Eye (tissue), 1 donor: ENCODE results near the gene BRICD5.
A peak's percentile ranks its signal among the peaks of the same experiment; 100 is the strongest.

Source experiments
- DNase-seq: peaks from one replicate; pipeline ENCODE4 v3.0.0-alpha.2; 2015

BRICD5 gene

DNA sequence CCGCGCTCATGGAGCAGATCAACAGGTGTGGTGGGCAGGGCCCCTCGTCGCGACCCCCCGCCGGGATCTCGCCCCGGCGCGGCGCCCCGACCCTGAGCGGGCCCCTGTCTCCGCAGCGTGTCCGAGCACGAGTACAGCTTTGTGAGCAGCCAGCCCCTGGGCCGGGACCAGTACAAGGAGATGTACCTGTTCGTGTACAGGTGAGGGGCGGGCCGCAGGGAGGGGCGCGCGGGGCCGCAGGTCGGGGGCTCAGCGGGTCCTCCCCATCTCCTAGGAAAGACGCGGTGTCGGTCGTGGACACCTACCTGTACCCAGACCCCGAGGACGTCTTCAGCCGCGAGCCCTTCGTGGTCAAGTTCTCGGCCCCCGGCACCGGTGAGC lies 26.4 kb upstream of the BRICD5 start:
- DNase-seq, result no peak

DNA sequence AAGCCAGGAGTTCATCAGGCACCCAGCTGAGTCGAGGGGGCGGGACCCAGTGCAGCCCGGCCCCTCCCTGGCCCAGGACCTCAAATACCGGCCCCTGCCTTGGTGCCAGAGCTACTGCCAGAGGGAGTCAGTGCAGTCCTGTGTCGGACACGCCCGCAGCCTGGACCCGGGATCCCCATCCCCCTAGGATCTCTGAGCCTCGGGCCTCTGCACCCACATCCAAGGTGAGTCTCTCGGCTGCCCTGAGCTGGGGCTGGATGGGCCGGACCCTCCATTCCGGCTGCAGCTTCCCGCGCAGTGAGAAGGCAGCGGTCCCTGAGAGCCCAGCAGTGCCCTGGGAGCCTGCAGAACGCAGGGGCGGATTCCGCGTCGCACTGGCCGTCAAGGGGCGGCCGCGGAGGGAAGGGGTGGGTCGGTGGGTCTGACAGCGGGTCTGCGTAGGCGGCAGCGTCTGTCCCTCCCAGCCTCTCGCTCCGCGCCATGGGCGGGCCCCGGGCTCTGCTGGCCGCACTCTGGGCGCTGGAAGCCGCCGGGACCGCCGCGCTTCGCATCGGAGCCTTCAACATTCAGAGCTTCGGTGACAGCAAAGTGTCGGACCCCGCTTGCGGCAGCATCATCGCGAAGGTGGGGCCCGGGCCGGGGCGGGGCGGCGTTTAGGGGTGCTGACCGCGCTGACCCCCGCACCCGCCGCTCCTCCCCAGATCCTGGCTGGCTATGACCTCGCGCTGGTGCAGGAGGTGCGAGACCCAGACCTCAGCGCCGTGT lies 25.9 kb upstream of the BRICD5 start, which contains the start of gene DNASE1L2:
Gene DNASE1L2, plus strand, starts transcription at position 108 of the 765 bp plus-strand sequence. Its CDS starts 373 bp downstream, at position 481.
- DNase-seq, result peak; percentile 66

DNA sequence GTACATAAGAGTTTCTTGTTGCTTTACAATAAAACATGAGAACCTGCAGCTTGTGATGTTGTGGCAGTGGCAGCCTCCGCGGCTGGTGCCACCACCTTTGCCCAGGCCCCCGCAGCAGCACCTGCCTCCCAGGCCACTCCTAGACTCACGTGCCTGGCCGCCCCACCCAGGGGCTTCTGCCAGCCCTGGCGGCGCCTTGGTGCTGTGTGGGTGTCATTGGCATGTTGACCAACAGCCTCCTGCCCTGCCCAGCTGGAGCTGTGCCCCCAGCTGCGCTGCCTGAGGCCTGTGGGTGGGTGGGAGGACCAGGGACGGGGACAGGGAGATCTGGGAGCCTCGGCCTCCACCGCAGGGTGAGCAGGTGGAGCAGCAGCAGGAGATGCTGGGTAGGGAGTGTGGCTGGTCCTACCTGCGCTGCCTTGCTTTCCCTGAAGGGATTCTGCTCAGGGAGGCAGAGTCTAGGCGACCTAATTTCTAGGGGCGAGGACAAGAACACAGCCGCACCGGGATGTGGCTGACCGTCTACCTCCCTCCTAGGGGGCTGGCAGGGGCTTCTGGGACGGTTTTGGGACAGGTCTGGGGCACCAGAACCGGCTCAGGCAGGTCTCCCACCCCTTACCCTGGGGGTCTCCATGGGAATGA lies 25.2 kb upstream of the BRICD5 start:
- DNase-seq, result no peak

DNA sequence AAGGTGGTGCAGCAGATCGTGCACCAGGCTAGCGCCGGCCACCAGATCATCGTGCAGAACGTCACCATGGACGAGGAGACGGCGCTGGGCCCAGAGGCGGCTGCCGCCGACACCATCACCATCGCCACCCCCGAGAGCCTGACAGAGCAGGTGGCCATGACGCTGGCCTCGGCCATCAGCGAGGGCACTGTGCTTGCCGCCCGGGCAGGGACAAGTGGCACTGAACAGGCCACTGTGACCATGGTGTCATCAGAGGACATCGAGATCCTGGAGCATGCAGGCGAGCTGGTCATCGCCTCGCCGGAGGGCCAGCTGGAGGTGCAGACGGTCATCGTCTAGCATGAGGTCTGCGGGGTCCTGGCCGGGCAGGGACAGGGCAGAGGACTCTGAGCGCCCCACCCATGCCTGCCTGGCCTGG lies 24.6 kb upstream of the BRICD5 start:
- DNase-seq, result no peak

DNA sequence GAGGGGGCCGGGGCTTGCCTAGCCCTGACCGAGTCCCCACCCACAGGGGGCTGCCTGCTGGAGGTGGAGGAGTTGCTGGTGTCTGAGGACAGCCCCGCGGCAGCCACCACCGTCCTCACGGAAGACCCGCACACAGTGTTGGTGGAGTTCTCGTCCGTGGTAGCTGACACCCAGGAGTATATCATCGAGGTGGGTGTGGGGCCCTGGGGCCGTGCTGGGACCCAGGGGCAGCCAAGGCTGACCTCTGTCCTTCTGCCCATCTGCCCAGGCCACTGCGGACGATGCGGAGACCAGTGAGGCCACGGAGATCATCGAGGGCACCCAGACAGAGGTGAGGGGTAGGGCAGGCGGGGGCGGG lies 24.1 kb upstream of the BRICD5 start:
- no peak for DNase-seq

DNA sequence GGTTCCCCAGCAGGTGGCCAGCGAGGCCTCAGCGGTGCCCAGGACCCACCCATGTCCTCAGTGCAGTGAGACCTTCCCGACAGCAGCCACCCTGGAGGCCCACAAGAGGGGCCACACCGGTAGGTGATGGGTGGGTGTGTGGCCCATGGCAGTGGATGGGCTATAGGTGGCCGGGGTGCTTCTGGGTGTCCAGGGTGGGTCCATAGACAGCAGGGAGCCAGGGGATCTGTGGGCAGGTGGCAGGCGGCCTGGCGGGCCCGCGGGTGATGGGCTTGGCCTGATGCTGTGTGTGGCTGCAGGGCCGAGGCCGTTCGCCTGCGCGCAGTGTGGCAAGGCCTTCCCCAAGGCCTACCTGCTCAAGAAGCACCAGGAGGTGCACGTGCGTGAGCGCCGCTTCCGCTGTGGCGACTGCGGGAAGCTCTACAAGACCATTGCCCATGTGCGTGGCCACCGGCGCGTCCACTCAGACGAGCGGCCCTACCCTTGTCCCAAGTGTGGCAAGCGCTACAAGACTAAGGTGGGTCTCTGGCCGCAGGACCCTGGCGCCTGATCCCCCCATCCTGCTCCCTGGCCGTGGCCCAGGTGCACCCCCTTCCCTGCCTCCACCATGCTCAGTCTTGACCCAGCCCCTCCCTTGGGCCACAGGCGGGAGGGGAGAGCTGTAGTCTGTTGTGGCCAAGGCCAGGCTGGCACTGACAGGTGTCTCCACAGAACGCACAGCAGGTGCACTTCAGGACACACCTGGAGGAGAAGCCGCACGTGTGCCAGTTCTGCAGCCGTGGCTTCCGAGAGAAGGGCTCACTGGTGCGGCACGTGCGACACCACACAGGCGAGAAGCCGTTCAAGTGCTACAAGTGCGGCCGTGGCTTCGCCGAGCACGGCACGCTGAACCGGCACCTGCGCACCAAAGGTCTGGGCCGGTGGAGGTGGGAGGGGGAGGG lies 23.5 kb upstream of the BRICD5 start:
- no peak for DNase-seq

DNA sequence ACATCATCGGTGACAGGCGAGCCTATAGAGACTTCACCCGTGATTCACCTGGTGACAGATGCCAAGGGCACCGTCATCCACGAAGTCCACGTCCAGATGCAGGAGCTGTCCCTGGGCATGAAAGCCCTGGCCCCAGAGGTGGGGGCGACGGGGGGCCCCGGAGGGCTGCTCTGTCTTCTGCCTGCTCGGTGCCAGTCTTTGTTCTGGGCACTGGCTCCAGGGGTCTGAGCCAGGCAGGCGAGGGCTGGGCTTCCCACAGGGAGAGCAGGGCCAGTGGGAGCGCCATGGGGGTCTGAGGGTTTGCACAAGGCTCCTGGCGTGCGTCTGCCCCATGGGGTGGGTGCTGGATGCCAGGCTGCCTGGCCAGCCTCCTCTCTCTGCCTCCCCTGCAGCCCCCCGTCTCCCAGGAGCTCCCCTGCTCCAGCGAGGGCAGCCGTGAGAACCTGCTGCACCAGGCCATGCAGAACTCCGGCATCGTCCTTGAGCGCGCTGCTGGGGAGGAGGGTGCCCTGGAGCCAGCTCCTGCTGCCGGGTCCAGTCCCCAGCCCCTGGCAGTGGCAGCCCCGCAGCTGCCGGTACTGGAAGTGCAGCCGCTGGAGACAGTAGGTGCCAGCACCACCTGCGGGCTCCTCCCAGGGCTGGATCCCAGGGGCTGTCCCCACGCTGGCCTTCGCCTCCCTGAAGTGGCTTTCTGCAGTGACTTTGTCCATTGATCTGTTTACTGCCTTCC lies 22.5 kb upstream of the BRICD5 start:
- no peak for DNase-seq

DNA sequence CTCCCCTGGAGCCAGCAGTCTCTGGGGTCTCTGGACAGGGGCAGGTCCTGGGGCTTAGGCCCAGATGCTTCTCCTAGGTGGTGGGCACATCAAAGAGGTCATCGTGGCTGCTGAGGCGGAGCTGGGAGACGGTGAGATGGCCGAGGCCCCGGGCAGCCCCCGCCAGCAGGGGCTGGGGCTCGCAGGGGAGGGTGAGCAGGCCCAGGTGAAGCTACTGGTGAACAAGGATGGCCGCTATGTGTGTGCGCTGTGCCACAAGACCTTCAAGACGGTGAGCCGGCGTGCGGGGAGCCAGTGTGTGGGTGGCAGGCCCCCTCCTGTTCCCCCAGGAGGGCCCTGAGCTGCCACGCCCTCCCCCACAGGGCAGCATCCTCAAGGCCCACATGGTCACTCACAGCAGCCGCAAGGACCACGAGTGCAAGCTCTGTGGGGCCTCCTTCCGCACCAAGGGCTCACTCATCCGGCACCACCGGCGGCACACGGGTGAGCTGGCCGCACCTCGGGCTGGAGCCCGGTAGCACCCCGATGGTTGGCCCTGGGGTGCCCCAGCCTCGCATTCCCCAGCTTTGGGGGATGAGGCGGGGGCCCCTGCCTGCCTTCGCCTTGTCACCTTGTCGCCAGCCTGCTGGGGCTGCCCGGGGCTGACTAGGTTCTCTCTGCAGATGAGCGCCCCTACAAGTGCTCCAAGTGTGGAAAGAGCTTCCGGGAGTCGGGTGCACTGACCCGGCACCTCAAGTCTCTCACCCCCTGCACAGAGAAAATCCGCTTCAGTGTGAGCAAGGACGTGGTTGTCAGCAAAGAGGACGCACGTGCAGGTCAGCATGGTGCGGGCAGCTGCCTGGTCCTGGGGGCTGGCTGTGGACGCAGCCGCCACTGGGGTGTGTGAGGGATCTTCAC lies 21.7 kb upstream of the BRICD5 start:
- DNase-seq, result no peak

DNA sequence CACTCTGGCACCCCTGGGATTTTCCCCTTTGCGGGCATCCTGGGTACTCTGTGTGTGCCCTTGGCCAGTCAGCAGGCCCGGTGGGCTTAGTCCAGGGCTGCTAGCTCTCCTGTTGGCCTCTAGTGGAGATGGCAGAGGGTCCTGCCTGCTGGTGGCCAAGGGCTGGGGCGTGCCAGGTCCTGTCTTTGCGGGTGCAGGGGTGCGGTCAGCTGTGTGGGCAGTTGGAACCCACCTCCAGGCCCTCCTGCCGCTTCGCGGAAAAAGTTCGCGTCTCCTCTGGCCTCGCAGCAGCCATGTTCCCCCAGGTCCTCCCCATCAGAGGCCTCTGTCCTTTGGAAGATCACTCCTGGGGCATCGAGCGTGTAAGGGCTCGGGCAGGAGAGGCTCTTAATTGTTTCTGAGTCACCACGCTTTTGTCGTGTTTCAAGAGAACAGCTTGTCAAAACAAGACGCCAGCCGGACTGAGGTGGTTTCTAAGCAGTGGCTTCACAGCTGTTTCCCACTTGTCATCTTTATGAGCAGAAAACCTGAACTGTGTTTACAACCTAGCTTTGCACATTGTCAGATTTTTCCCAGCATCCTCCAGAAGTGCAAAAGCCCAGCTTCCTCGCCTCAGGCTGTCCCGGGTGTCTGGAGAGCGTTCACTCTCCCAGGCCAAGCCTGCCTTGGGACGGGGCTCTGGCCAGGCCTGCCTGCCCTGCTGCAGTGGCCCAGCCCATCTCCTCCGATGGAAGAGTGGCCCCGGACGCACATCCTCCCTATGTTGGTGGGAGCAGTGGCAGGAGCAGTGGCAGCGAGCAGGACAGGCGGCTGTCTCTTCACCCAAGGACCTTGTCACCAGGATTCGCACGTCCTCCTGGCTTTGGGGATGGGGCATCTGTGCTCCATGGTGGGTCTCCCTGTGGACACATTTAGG lies 20.6 kb upstream of the BRICD5 start:
- DNase-seq, result no peak

DNA sequence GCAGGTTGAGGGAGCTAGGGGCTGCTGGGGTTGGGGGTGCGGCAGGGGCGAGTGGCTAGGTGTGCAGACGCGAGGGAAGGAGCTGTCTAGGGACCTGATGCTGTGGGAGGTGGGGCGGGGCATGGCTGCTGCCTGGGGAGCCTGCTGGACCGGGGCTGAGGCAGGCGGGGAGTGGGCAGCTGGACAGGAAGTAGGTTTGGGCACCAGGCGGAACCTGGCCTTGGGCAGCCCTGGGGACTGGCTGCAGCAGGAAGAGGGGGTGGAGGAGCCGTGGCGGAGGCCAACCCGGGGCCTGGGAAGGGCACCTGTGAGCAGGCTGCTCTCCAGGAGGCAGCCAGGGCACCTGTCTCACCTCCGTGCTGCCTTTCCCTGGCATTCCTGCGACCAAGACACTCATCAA lies 19.7 kb upstream of the BRICD5 start:
- no peak for DNase-seq

DNA sequence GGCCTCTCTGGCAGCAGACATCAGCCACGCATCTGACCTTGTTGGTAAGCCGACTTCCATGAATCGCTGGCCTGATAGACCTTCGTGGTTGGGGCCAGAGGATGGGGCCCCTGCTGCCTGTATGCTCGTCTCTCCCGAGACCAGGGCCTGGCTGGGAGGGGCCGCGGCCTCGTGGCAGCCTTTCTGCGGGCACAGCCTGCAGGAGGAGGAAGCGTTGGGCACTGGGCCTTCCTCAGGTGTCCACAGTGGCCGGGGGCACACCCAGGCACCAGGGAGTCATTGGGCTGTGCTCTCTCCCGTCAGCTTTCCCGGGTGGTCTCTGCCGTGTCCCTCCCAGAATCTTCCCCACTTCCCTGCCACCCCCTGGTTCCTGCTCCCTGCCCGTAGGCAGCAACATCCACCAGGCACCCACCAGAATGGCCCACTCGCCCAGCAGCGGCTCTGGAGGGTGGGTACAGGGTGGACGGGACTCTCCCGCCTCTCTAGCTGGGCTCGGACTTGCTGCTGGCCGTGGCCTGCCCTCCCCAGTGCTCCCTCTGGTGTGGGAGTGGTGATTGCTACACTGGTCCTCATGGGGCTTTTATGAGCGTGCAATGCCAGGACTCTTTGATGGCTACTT lies 19.1 kb upstream of the BRICD5 start:
- no peak for DNase-seq

DNA sequence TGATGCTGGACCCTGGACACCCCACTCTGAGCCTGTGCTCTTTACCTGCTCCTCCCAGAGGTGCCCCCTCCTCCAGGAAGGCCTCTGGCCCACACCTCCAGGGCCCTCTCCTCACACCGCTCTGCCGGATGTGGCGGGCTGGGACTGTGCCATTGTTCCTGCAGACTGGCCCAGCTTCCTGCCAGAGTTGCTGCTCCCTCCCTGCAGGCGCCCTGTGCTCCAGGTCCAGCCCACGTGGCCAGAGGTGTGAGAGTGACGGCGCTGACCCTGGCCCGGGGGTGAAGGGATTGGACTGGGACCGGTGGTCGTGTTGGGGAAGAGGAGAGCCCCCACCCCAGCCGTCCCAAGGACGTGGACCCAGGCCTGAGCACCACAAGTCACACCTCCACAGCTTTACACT lies 18.4 kb upstream of the BRICD5 start:
- DNase-seq, result no peak

DNA sequence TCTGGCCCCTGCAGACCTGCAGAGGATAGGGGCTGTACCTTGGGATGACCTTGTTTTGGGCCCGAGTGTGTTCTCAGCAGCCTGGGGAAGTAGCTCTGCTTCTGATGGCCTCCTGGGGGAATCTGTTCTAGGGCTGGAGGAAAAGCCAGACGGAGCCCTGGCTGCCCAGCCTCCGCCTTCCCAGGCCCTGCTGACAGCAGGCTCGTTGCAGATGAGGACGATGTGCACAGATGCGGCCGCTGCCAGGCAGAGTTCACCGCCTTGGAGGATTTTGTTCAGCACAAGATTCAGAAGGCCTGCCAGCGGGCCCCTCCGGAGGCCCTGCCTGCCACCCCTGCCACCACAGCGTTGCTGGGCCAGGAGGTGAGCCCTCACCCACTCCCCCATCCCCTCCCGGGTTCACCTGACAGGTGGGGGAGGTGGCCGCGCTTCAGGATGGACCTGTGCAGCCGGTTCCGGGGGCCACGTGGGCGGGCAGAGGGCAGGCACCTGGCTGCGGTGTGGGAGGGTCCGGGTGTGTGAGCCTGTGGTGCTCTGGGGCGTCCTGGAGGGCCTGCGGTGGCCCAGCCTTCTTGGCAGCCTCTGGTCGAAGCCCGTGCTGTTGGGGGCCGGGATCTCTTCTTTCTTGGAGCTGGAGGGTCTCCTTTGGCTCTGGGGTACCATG lies 17.6 kb upstream of the BRICD5 start:
- no peak for DNase-seq

DNA sequence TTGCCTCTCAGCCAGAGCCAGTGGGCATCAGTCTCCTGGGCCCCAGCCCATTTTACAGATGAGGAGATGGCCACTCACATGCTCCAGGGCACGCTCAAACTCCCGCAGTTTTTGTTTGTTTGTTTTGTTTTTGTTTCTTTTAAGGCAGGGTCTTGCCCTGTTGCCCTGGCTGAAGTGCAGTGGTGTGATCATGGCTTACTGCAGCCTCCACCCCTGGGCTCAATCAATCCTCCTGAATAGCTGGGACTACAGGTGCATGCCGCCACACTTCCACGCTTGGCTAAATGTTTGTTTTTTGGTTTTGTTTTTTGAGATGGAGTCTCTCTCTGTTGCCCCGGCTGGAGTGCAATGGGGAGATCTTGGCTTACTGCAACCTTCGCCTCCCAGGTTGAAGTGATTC lies 16.3 kb upstream of the BRICD5 start:
- no peak for DNase-seq

DNA sequence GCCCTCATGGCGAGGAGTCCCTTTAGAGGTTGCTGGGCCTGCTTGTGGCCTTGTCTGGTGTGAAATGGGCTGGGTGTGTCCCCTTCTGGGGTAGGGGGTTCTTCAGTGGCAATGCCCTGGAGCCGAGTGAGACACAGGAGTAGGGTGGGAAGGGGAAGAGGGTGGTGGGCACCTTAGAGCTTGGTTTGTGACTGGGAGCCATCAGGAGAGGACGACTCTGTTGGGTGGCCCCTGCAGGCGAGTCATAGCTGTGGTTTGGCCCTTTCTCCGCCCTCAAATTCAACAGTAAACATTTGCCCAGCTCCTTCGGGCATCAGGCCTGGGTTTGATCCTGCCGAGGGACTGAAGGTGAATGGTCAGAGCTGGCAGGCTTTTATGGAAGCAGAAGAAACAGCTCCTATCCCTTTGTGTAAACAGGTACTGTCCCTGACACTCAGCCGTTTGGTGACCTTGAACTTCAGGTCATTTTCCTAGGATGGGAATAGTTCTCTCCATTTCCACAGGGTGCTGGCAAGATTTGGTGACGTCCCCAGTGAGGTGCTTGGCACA lies 15.7 kb upstream of the BRICD5 start:
- no peak for DNase-seq

DNA sequence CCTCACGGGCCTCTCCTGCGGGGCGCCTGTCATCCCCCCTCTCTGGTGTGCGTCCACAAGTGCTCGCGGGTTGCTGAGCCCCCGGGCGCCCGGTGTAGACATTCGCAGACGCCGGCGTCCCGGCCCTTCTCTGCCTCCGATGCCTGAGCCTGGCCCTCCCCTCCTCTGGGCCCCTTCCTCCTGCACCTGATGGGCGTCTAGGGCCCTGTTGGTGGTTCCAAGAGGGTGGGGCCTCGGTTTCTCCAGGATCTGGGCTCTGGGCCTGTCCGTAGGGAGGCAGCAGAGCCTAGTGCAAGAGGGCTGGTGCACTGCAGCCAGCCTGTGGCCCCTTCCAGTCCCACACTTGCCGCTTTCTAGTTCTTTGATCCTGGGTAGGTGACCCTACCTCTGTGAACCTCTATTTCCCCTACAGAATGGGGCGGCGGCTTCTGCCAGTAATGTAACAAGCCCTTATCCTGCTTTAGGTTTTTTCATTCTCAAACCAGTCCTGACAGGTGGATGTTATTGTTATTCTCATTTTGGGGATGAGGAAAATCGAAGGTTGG lies 13.4 kb upstream of the BRICD5 start:
- DNase-seq, result no peak

DNA sequence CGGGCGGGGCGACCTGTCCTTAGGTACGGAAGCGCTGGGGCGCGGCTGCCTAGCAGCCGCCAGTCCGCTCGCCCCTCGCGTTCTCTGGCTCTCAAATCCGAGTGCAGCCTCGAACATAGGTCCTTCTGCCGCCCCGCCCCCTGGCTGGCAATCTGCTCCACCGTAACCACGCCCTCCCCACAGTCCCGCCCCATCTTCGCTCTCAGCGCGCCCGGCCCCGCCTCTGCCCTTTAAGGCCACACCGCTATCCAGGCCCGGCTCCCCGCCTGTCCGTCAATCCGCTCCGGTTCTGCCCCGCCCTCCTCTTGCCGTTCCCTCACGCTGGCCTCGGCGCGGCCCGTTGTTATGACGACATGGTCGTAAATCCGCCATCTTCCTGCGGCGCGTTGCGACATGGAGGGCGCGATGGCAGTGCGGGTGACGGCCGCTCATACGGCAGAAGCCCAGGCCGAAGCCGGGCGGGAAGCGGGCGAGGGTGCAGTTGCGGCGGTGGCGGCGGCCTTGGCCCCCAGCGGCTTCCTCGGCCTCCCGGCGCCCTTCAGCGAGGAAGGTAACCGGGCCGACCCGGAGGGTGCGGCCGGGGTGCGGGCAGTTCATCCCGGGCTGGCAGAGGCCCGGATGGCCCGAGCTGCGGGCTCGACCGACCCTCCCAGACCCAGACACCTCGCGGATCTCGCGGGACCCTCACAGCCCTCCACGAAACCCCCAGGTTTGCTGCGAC lies 12.7 kb upstream of the BRICD5 start, which contains the start of gene E4F1:
Gene E4F1, plus strand, starts transcription at position 371 of the 721 bp plus-strand sequence. Its CDS starts 23 bp downstream, at position 394.
- DNase-seq, result peak; percentile 99

DNA sequence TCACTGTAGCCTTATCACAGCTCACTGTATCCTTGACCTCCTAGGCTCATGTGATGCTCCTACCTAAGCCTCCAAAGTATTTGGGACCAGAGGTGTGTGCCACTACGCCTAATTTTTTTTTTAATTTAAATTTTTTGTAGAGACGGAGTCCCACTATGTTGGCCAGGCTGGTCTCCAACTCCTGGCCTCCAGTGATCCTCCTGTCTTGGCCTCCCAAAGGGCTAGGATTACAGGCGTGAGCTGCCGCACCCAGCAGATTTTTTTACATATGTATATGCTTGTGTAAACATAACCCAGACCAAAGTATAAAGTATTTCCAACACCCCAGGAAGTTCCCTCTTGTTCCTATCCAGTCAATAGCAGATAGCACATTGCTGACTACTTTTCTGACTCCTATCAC lies 5.7 kb upstream of the BRICD5 start:
- no peak for DNase-seq
